Sigmoid colon (tissue), 7 donors: ENCODE results near the gene IFIT2. TPM values are rescaled to one million over a fixed set of nuclear protein-coding genes. Genes with fewer than 3 reads are reported as not detected.
"Not testable (repeated sequence)": the region's sequence is repeated elsewhere in the genome, so short reads cannot be mapped to it uniquely, and the experiment has no call there.

Experiments
- DNase-seq: peaks from one replicate; pipeline ENCODE4 v3.0.0-alpha.2; 2019
- H3K27ac ChIP-seq, 4 donors: fragments of 200-600 bp; sonication (generic); one replicate each; pipeline ENCODE4 v1.5.1; 2016 to 2019; ENCODE audit warnings: mild to moderate bottlenecking in 1 of 4
- H3K27me3 ChIP-seq, 3 donors: fragments of 200-600 bp; sonication (generic); one replicate each; pipeline ENCODE4 v1.5.1; 2019; ENCODE audit warnings: mild to moderate bottlenecking in 1 of 3
- H3K36me3 ChIP-seq, 4 donors: fragments of 200-600 bp; sonication (generic); one replicate each; pipeline ENCODE4 v1.5.1; 2016 to 2019
- H3K4me1 ChIP-seq, 4 donors: fragments of 200-600 bp; sonication (generic); one replicate each; pipeline ENCODE4 v1.5.1; 2017 to 2019
- H3K4me3 ChIP-seq, 4 donors: fragments of 200-600 bp; sonication (generic); one replicate each; pipeline ENCODE4 v1.5.1; 2017 to 2019; ENCODE audit warnings: mild to moderate bottlenecking in 2 of 4, moderate library complexity in 1 of 4
- H3K9me3 ChIP-seq, 4 donors: fragments of 200-600 bp in 3 of 4; sonication (generic) in 3 of 4; one replicate each; pipeline versions ENCODE4 v1.5.1 to v1.6.1; 2013 to 2019
- CTCF ChIP-seq, 4 experiments: fragments of 450-650 bp in 3 of 4; fragments of 200-600 bp in 1 of 4; IDR thresholded peaks; one replicate each; pipeline ENCODE4 v1.5.1; 2016 to 2019; ENCODE audit warnings: antibody characterized with exemption in 4 of 4, mild to moderate bottlenecking in 3 of 4, moderate library complexity in 2 of 4
- EP300 ChIP-seq, 4 donors: sonication (generic); formaldehyde crosslinking; IDR thresholded peaks; one replicate each; pipeline ENCODE4 v1.6.1; 2017; ENCODE audit warnings: antibody characterized with exemption in 4 of 4
- POLR2A ChIP-seq, 2 donors: fragments of 450-650 bp; IDR thresholded peaks; one replicate each; pipeline ENCODE4 v1.6.1; 2016; ENCODE audit warnings: antibody characterized with exemption in 2 of 2, mild to moderate bottlenecking in 2 of 2, moderate library complexity in 2 of 2
- POLR2AphosphoS5 ChIP-seq, 4 donors: sonication (generic); formaldehyde crosslinking; IDR thresholded peaks; one replicate each; pipeline ENCODE4 v1.6.1; 2017; ENCODE audit warnings: antibody characterized with exemption in 4 of 4
- WGBS, 2 donors: extraction: QIAGEN DNeasy Blood & Tissue Kit; methylation state at CpG; one replicate each; pipeline ENCODE4 v1.1.7; 2013; 5-methylcytosine and 5-hydroxymethylcytosine counted together
- intact Hi-C: fragments of 100-400 bp; cut with DNase I; formaldehyde crosslinking; loops from one replicate; pipeline ENCODE4 v1.15.1; 2023
- polyA plus RNA-seq, 3 donors: library from polyadenylated mRNA; stranded (reverse); fragments of 200-250 nt; gene quantifications; one replicate each; pipeline ENCODE4 v1.2.3, GENCODE V29; 2013
- total RNA-seq, 4 donors: library from RNA; depleted of rRNA; stranded (reverse); fragments of >200 nt; gene quantifications; one replicate each; pipeline ENCODE4 v1.1.0, GENCODE V29; 2016
- donor health status: healthy with polysubstance abuse.
- donor health status: Bipolar disorder and iron deficiency.
- donor health status: healthy.

IFIT2 gene
- total and polyA plus RNA-seq, 7 donors = 2.0 to 13.9 (median 3.9) TPM

- Histone ChIP-seq H3K9me3 (no peaks in the 10 kb centered on the region), H3K27ac (peak overlapping the region in 1 of 4 donors; percentile 86), H3K36me3 (no peaks in the 10 kb centered on the region), H3K27me3 (no peaks in the 10 kb centered on the region), H3K4me1 (peaks cover 0 to 57% (median 51%) of the 10 kb centered on the region in 4 donors), H3K4me3 (no peak overlapping the region)
- WGBS, 2 donors = 72 to 82% methylated on average over 4 of the region's 4 CpGs
- intact Hi-C loops = no loop called here
- TF ChIP-seq POLR2AphosphoS5 (IDR thresholded peaks at IDR 0.05) = no peak
- TF ChIP-seq EP300 (IDR thresholded peaks at IDR 0.05) = no peak
- TF ChIP-seq POLR2A (IDR thresholded peaks at IDR 0.05) = no peak
- no peak for TF ChIP-seq CTCF (IDR thresholded peaks at IDR 0.05)
- no peak for DNase-seq
Observed at GRCh38 chr10:89281606-89282395, 20.0 kb upstream of the IFIT2 start.

GRCh38 chr10:89283025-89283935 is 18.6 kb upstream of the IFIT2 start:
- 56 to 71% methylated on average over 6 of the region's 6 CpGs for WGBS, 2 donors
- Histone ChIP-seq H3K4me3 (peak overlapping the region in 3 of 4 donors; percentile 12 to 25 (median 19)), H3K27ac (peak overlapping the region; percentile 75 to 86 (median 79)), H3K9me3 (no peaks in the 10 kb centered on the region), H3K27me3 (no peaks in the 10 kb centered on the region), H3K4me1 (peaks cover 0 to 45% (median 40%) of the 10 kb centered on the region in 4 donors), H3K36me3 (no peaks in the 10 kb centered on the region)
- no peak for DNase-seq
- intact Hi-C loops = no loop called here
- peak in 1 of 4 experiments; percentile 24 for TF ChIP-seq CTCF (IDR thresholded peaks at IDR 0.05)
- TF ChIP-seq POLR2AphosphoS5 (IDR thresholded peaks at IDR 0.05) = no peak
- no peak for TF ChIP-seq POLR2A (IDR thresholded peaks at IDR 0.05)

GRCh38 chr10:89283936-89284475 is 17.8 kb upstream of the IFIT2 start:
- Histone ChIP-seq H3K9me3 (no peaks in the 10 kb centered on the region), H3K4me1 (peaks cover 0 to 38% (median 35%) of the 10 kb centered on the region in 4 donors), H3K4me3 (peak overlapping the region in 3 of 4 donors; percentile 12 to 25 (median 19)), H3K27ac (peak overlapping the region; percentile 75 to 86 (median 79)), H3K36me3 (no peaks in the 10 kb centered on the region), H3K27me3 (no peaks in the 10 kb centered on the region)
- intact Hi-C loops = no loop called here
- TF ChIP-seq POLR2A (IDR thresholded peaks at IDR 0.05) (no peak), POLR2AphosphoS5 (IDR thresholded peaks at IDR 0.05) (peak; percentile 42 to 78 (median 66)), CTCF (IDR thresholded peaks at IDR 0.05) (no peak), EP300 (IDR thresholded peaks at IDR 0.05) (peak in 1 of 4 donors; percentile 43)
- 19 to 51% methylated on average over 4 of the region's 4 CpGs for WGBS, 2 donors
- DNase-seq = peak; percentile 92

GRCh38 chr10:89284711-89285110 is 17.1 kb upstream of the IFIT2 start:
- Histone ChIP-seq H3K4me1 (peaks cover 0 to 34% (median 30%) of the 10 kb centered on the region in 4 donors), H3K27ac (peak overlapping the region; percentile 75 to 86 (median 79))
- H3K4me3 ChIP-seq, intact Hi-C loops, H3K9me3 ChIP-seq, H3K27me3 ChIP-seq, H3K36me3 ChIP-seq, DNase-seq: not testable (repeated sequence)
- 89 to 94% methylated on average over 6 of the region's 6 CpGs for whole genome bisulfite sequencing, 2 donors

GRCh38 chr10:89285303-89285702 is 16.5 kb upstream of the IFIT2 start:
- WGBS, 2 donors = 80 to 82% methylated on average over 4 of the region's 4 CpGs
- not testable (repeated sequence) for H3K4me3 ChIP-seq

More at GRCh38 chr10:89285303-89285702, 16.5 kb upstream of the IFIT2 start:
- intact Hi-C loops, H3K36me3 ChIP-seq, DNase-seq, H3K9me3 ChIP-seq, H3K27me3 ChIP-seq: not testable (repeated sequence)
- Histone ChIP-seq H3K27ac (peak overlapping the region; percentile 75 to 86 (median 79)), H3K4me1 (peaks cover 0 to 34% (median 30%) of the 10 kb centered on the region in 4 donors)
